CD4-positive, alpha-beta memory T cell (primary cell): ENCODE measurements around the gene EYS. TPM values are rescaled to one million over a fixed set of nuclear protein-coding genes. Genes with fewer than 3 reads are reported as not detected.
"Not testable (repeated sequence)": the region's sequence is repeated elsewhere in the genome, so short reads cannot be mapped to it uniquely, and the experiment has no call there.

ENCODE experiments used
- CTCF ChIA-PET: fragments of 350-600 bp; sonication (Branson Sonifier 250); formaldehyde crosslinking; loops from one replicate; lab custom pipeline; 2021; ENCODE audit warnings: inconsistent platforms; ENCODE audit not compliant: partially characterized antibody; lab: Charles Lee
- POLR2A ChIA-PET: fragments of 350-600 bp; sonication (Branson Sonifier 250); formaldehyde crosslinking; loops from one replicate; lab custom pipeline; 2021; ENCODE audit not compliant: partially characterized antibody; lab: Charles Lee
- DNase-seq, 5 donors: peaks; one replicate each; pipeline versions ENCODE4 v3.0.0 to v3.0.0-alpha.2; 2020 to 2022; ENCODE audit warnings: mixed read lengths in 1 of 5
- H3K27ac ChIP-seq: one replicate; pipeline ENCODE4 v1.7.0; 2013; ENCODE audit warnings: low read depth, low read length
- H3K27me3 ChIP-seq: 2 replicates; pipeline ENCODE4 v1.7.0; 2013; ENCODE audit warnings: mild to moderate bottlenecking, low read length, moderate library complexity; ENCODE audit not compliant: insufficient read depth
- H3K36me3 ChIP-seq: 2 replicates; pipeline ENCODE4 v1.7.0; 2013; ENCODE audit warnings: mild to moderate bottlenecking, low read length, moderate library complexity; ENCODE audit not compliant: insufficient read depth
- H3K4me1 ChIP-seq: 2 replicates; pipeline ENCODE4 v1.7.0; 2013; ENCODE audit warnings: mild to moderate bottlenecking, low read length, moderate library complexity; ENCODE audit not compliant: insufficient read depth
- H3K4me3 ChIP-seq, 2 donors: one replicate each; pipeline ENCODE4 v1.7.0; 2013; ENCODE audit warnings: low read length in 2 of 2, mild to moderate bottlenecking in 1 of 2
- H3K9me3 ChIP-seq, 2 donors: one replicate each; pipeline ENCODE4 v1.7.0; 2013; ENCODE audit warnings: low read length in 2 of 2, control low read depth in 1 of 2; ENCODE audit not compliant: control insufficient read depth in 1 of 2
- H3K27ac Mint-ChIP-seq, 7 donors: one replicate each; pipeline ENCODE4 v1.8.0; 2020 to 2021; ENCODE audit warnings: mixed read lengths in 7 of 7, mild to moderate bottlenecking in 6 of 7, inconsistent platforms in 3 of 7, moderate library complexity in 3 of 7
- H3K27me3 Mint-ChIP-seq, 2 donors: one replicate each; pipeline ENCODE4 v1.8.0; 2020 to 2021; ENCODE audit warnings: mixed read lengths in 2 of 2
- H3K36me3 Mint-ChIP-seq, 2 donors: one replicate each; pipeline ENCODE4 v1.8.0; 2020 to 2021; ENCODE audit warnings: mixed read lengths in 2 of 2, inconsistent platforms in 1 of 2, mild to moderate bottlenecking in 1 of 2
- H3K4me1 Mint-ChIP-seq, 4 donors: one replicate each; pipeline ENCODE4 v1.8.0; 2020 to 2021; ENCODE audit warnings: mixed read lengths in 4 of 4, mild to moderate bottlenecking in 1 of 4
- H3K4me3 Mint-ChIP-seq, 8 donors: one replicate each; pipeline ENCODE4 v1.8.0; 2020 to 2021; ENCODE audit warnings: mixed read lengths in 8 of 8, mild to moderate bottlenecking in 7 of 8, moderate library complexity in 6 of 8, inconsistent platforms in 3 of 8
- H3K9me3 Mint-ChIP-seq, 8 donors: one replicate each; pipeline ENCODE4 v1.8.0; 2020 to 2021; ENCODE audit warnings: mixed read lengths in 8 of 8, mild to moderate bottlenecking in 5 of 8, inconsistent platforms in 3 of 8, moderate library complexity in 1 of 8
- intact Hi-C: fragments of 100-400 bp; cut with micrococcal nuclease; formaldehyde crosslinking; loops from one replicate; pipeline ENCODE4 v1.15.1; 2023
- polyA plus RNA-seq, 2 donors: library from polyadenylated mRNA; unstranded; fragments of 300-500 nt; fragmentation: Illumina TruSeq; gene quantifications; one replicate each; pipeline ENCODE4 v1.2.3, GENCODE V29; 2021
- total RNA-seq, 2 experiments: library from RNA; stranded (reverse); gene quantifications; one replicate each; pipeline ENCODE4 v1.2.3, GENCODE V29; 2021

Gene EYS
- total and polyA plus RNA-seq, 4 experiments from 2014 or later: 0.17 to 0.20 TPM; not detected in 2

GRCh38 chr6:63936399-63936798 lies 1770.6 kb downstream of the EYS start:
- no peaks in the 10 kb centered on the region for H3K4me1 Mint-ChIP-seq
- Histone ChIP-seq H3K9me3 (no peaks in the 10 kb centered on the region), H3K27ac (no peak overlapping the region), H3K36me3 (no peaks in the 10 kb centered on the region), H3K4me3 (no peak overlapping the region), H3K27me3 (no peaks in the 10 kb centered on the region), H3K4me1 (no peaks in the 10 kb centered on the region)
- H3K36me3 Mint-ChIP-seq: no peaks in the 10 kb centered on the region
- no peak overlapping the region for H3K27ac Mint-ChIP-seq
- intact Hi-C loops: no loop called here
- CTCF ChIA-PET: no interaction called here
- peaks cover 0 to 4% (median 0%) of the 10 kb centered on the region in 8 donors for H3K9me3 Mint-ChIP-seq
- no peaks in the 10 kb centered on the region for H3K27me3 Mint-ChIP-seq
- no peak overlapping the region for H3K4me3 Mint-ChIP-seq
- no peak for DNase-seq
- POLR2A ChIA-PET: no interaction called here

- DNase-seq: no peak
- H3K4me1 Mint-ChIP-seq: no peaks in the 10 kb centered on the region
- Histone ChIP-seq H3K9me3 (no peaks in the 10 kb centered on the region), H3K27me3 (no peaks in the 10 kb centered on the region), H3K4me1 (no peaks in the 10 kb centered on the region), H3K27ac (no peak overlapping the region), H3K4me3 (no peak overlapping the region), H3K36me3 (no peaks in the 10 kb centered on the region)
- CTCF ChIA-PET: interaction anchor here (1.4 kb wide), 1 partner anchor 19 kb away, joined by 3 read pairs; no protein-coding TSS in a partner anchor
- H3K27ac Mint-ChIP-seq: no peak overlapping the region
- no peak overlapping the region for H3K4me3 Mint-ChIP-seq
- POLR2A ChIA-PET: no interaction called here
- H3K36me3 Mint-ChIP-seq: no peaks in the 10 kb centered on the region
- intact Hi-C loops: no loop called here
- peaks cover 0 to 4% (median 0%) of the 10 kb centered on the region in 8 donors for H3K9me3 Mint-ChIP-seq
- H3K27me3 Mint-ChIP-seq: no peaks in the 10 kb centered on the region
These were observed 1771.3 kb downstream of the EYS start for GRCh38 chr6:63935732-63936131.

DNA sequence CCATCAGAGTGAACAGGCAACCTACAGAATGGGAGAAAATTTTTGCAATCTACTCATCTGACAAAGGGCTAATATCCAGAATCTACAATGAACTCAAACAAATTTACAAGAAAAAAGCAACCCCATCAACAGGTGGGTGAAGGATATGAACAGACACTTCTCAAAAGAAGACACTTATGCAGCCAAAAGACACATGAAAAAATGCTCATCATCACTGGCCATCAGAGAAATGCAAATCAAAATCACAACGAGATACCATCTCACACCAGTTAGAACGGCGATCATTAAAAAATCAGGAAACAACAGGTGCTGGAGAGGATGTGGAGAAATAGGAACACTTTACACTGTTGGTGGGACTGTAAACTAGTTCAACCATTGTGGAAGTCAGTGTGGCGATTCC lies 1773.1 kb downstream of the EYS start:
- H3K9me3 ChIP-seq, CTCF ChIA-PET, H3K27ac Mint-ChIP-seq, H3K27me3 ChIP-seq, H3K27me3 Mint-ChIP-seq, H3K4me1 ChIP-seq, H3K4me3 Mint-ChIP-seq, H3K27ac ChIP-seq, DNase-seq, H3K4me3 ChIP-seq, H3K4me1 Mint-ChIP-seq, H3K36me3 ChIP-seq, intact Hi-C loops, H3K9me3 Mint-ChIP-seq, H3K36me3 Mint-ChIP-seq, POLR2A ChIA-PET: not testable (repeated sequence)

DNA sequence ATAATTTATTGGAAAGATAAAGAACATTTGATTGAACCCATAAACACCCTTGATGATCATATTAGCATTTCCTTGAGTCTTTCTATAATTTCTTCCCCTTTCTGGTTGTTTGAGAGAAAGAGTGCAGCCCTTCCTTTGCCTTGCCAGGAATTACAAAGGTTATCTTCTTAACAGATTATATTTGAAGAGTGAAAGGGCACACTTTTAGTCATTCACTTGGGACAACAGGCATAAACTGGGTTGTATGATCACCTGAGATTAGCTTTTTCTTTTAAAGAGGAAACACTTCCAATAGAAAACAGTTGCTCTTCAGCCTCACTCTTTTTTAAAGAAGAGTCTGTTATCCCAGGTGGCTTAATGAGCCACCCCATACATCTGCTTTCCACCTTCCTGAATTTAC lies 1776.2 kb downstream of the EYS start:
- no peaks in the 10 kb centered on the region for H3K27me3 ChIP-seq
- Mint-ChIP-seq H3K9me3 (peaks cover 0 to 4% (median 0%) of the 10 kb centered on the region in 8 donors), H3K4me3 (no peak overlapping the region), H3K27ac (no peak overlapping the region), H3K4me1 (no peaks in the 10 kb centered on the region), H3K27me3 (peaks cover 1% of the 10 kb centered on the region in 2 donors), H3K36me3 (no peaks in the 10 kb centered on the region)
- POLR2A ChIA-PET: no interaction called here
- DNase-seq: no peak
- intact Hi-C loops: no loop called here
- no peaks in the 10 kb centered on the region for H3K4me1 ChIP-seq
- no peaks in the 10 kb centered on the region for H3K36me3 ChIP-seq
- CTCF ChIA-PET: no interaction called here
- H3K27ac ChIP-seq: no peak overlapping the region
- H3K9me3 ChIP-seq: no peaks in the 10 kb centered on the region
- no peak overlapping the region for H3K4me3 ChIP-seq

DNA sequence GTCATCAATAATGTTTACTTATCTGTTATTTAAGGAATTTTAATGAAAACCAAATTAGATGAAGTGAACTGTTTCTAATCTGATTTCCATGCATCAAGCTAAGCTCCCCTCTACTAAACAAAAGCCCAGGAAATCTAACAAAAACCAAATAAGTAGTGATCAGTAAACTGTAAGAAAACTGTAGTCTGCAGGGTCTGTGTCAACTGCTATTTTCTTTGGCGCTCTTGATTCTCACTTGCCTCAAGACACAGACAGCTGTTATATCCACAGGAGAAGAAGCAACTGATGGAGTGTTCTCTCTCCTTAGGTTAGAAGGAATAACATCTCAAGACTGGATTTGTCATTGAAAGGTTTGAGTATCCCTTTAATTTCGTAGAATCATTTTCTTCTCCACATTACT lies 1777.9 kb downstream of the EYS start:
- Histone ChIP-seq H3K4me1 (no peaks in the 10 kb centered on the region), H3K36me3 (no peaks in the 10 kb centered on the region), H3K4me3 (no peak overlapping the region), H3K9me3 (no peaks in the 10 kb centered on the region), H3K27ac (no peak overlapping the region), H3K27me3 (no peaks in the 10 kb centered on the region)
- no peak overlapping the region for H3K4me3 Mint-ChIP-seq
- no peak for DNase-seq
- intact Hi-C loops: no loop called here
- H3K36me3 Mint-ChIP-seq: no peaks in the 10 kb centered on the region
- H3K27me3 Mint-ChIP-seq: peaks cover 1% of the 10 kb centered on the region in 2 donors
- no peak overlapping the region for H3K27ac Mint-ChIP-seq
- ChIA-PET CTCF (no interaction called here), POLR2A (no interaction called here)
- no peaks in the 10 kb centered on the region for H3K9me3 Mint-ChIP-seq
- H3K4me1 Mint-ChIP-seq: no peaks in the 10 kb centered on the region

GRCh38 chr6:63928613-63929012 lies 1778.4 kb downstream of the EYS start:
- Histone ChIP-seq H3K27ac (no peak overlapping the region), H3K9me3 (no peaks in the 10 kb centered on the region), H3K36me3 (no peaks in the 10 kb centered on the region), H3K4me3 (no peak overlapping the region), H3K27me3 (no peaks in the 10 kb centered on the region), H3K4me1 (no peaks in the 10 kb centered on the region)
- H3K27ac Mint-ChIP-seq: no peak overlapping the region
- ChIA-PET CTCF (no interaction called here), POLR2A (no interaction called here)
- peaks cover 1% of the 10 kb centered on the region in 2 donors for H3K27me3 Mint-ChIP-seq
- H3K36me3 Mint-ChIP-seq: no peaks in the 10 kb centered on the region
- no peak overlapping the region for H3K4me3 Mint-ChIP-seq
- DNase-seq: no peak
- intact Hi-C loops: no loop called here
- H3K9me3 Mint-ChIP-seq: no peaks in the 10 kb centered on the region
- H3K4me1 Mint-ChIP-seq: no peaks in the 10 kb centered on the region

DNA sequence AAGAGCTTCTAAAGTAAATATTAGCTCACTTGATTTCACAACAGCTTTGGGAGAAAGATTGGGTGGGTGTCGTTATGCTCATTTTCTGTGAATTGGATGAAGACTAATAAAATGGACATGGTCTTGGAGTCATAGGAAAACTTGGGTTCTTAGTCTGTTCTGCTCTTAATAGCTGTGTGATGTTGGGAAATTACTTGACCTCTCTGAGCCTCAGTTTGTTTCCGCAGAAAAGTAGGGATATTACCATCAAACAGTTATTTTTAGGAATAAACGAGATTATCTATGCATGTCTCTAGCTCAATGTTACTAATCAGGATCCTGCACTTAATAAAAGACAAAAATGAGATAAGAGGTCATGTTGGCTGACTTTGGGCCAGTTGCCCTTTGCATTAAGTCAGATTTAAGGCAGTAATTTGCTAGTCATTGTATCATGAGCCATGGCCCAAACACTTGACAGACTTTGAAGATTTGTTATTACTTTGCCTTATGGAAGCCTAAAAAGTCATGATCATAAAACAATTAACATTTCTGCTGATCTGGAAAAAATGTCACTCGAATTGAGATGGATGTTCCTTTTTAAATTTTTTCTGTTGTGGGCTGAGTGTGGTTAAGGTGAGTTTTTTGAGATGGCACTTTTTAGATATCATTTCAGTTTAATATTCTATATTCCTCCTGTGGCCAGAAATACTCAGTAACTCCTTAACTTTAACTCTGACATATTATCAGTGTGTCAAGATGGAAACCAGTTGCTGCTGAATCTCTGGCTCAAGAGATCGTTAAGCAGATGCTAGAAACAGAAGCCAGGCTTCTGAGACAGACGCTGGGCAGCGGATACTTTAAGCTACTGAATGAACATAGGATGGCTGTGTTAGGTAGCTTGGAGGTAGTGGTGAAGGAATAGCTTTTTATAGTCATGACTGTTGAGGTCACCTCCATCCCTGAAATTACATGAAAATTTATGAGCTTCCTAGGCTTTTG lies 1779.8 kb downstream of the EYS start:
- no peak overlapping the region for H3K27ac ChIP-seq
- CTCF ChIA-PET: interaction anchor here (0.7 kb wide), 1 partner anchor 12 kb away, joined by 3 read pairs; no protein-coding TSS in a partner anchor
- intact Hi-C loops: no loop called here
- Mint-ChIP-seq H3K4me3 (no peak overlapping the region), H3K4me1 (no peaks in the 10 kb centered on the region), H3K9me3 (no peaks in the 10 kb centered on the region), H3K36me3 (no peaks in the 10 kb centered on the region), H3K27ac (no peak overlapping the region), H3K27me3 (peaks cover 1% of the 10 kb centered on the region in 2 donors)
- POLR2A ChIA-PET: no interaction called here
- DNase-seq: no peak
- H3K4me1 ChIP-seq: no peaks in the 10 kb centered on the region
- H3K27me3 ChIP-seq: no peaks in the 10 kb centered on the region
- H3K9me3 ChIP-seq: no peaks in the 10 kb centered on the region
- no peaks in the 10 kb centered on the region for H3K36me3 ChIP-seq
- no peak overlapping the region for H3K4me3 ChIP-seq
